Stimulated activated CD4-positive, alpha-beta T cell treated with anti-CD3 and anti-CD28 coated beads, TNF-alpha, amount 100 ng/mL, for 48 hours (primary cell): ENCODE measurements around the gene IL1RAP.

Source experiments
- DNase-seq, 3 donors: peaks; one replicate each; pipeline ENCODE4 v3.0.0-alpha.2; 2020; ENCODE audit warnings: low read depth in 3 of 3

The IL1RAP gene

DNA sequence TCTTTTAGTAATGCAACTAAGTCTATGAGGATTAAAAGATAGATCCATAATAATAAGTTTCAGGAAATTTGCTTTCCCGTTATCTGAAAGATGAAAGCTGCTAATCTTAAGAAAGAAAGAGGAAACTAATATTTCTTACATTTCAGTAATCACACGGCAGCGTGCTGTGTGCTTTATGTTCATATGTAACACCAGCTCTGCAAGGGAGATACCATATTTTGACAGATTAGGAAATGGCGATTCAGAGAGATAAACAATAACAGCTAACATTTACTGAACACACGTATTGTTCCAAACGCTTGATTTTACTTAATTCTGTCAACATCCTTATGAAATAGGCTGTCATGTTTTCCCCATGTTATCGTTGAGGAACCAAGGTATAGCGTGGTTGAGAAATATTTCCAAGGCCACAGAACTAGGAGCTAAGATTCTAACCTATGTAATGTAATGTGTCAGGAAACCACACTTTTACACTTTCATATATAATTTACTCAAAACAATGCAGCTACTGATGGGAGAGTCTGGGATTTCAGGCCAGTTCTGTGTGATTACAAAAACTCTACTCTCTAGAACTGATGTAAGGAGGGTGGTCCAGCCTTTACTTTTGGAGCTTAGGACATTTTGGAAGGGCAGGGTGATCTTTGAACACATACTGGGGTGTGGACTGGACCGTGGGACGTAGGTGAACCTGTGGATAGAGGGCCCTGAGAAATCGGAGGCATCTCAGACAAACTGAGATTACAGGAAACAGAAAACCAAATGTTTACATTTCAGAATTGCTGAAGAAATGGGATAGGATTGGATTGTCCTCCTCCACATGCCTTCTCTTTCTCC is 100.6 kb downstream of the IL1RAP start:
- no peak for DNase-seq

DNA sequence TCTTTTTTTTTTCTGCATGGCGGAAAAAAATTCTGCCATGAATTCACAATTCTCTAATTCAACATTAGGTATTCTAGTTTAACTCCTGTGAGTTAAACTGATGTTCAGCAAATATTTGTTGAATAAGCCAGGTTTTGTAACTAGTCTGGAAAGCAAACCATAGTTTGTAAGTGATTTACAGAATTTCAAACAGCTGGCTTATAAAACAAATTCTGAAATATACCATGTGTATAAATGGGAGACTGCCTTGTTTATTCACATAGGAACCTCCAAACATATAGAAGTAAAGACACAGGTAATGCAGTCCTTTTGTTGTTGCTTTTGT is 101.1 kb downstream of the IL1RAP start:
- DNase-seq, result no peak

- DNase-seq, result no peak
These were observed 101.7 kb downstream of the IL1RAP start for GRCh38 chr3:190615607-190616006.

DNA sequence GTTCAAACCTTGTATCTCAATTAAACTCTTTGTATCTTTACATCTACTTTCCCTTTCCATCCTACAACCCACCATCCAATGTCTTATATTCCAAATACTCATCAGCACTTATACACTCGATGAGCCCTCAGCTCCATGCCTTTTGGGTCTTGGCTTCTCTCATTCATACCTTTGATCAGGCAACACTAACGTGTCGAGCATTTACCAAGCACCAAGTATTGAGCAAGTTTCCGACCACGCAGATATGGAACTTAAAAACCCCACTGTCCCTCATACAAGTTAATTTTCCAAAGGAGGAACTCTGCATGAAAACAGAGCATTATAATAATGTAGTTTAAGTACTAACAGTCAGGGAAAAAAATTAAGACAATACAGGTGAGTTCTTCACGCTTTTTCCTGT is 102.8 kb downstream of the IL1RAP start:
- DNase-seq, result no peak

- DNase-seq, result peak; percentile 12 to 26 (median 22)
These were observed 103.3 kb downstream of the IL1RAP start for GRCh38 chr3:190617185-190617584.

- no peak for DNase-seq
These were observed 104.6 kb downstream of the IL1RAP start for GRCh38 chr3:190618330-190619030.

DNA sequence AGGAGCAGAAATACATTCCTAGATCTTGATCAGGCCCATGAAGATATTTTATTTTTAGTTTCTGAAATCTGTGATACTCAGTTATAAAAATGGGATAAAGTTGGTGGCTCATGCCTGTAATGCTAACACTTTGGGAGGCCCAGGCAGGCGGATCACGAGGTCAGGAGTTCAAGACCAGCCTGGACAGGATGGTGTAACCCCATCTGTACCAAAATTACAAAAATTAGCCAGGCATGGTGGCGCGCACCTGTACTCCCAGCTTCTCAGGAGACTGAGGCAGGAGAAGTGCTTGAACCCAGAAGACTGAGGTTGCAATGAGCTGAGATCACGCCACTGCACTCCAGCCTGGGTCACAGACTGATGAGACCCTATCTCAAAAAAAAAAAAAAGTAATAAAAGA is 105.5 kb downstream of the IL1RAP start:
- no peak for DNase-seq

GRCh38 chr3:190619761-190620160 is 105.9 kb downstream of the IL1RAP start:
- DNase-seq, result no peak

- DNase-seq, result no peak
These were observed 107.2 kb downstream of the IL1RAP start for GRCh38 chr3:190620886-190621608.

DNA sequence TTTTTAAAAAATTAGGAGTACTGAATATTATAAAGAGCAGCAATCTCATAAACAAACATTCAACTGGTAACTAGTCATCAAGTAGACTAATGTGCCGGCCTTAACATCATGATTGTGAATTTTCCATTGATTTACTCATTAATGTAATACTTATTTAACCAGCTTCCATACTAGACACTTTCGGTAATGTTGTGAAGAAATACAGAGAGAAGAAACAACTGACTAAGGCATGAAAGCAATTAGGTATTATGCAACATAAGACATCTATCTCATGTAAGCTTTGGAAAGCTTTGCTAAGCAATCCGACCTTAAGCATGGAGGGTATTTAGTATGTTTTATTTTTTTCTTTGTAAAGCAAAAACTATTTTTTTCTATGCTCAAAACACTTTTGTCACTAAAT is 108.0 kb downstream of the IL1RAP start:
- DNase-seq, result no peak

GRCh38 chr3:190624282-190624681 is 110.4 kb downstream of the IL1RAP start:
- no peak for DNase-seq

DNA sequence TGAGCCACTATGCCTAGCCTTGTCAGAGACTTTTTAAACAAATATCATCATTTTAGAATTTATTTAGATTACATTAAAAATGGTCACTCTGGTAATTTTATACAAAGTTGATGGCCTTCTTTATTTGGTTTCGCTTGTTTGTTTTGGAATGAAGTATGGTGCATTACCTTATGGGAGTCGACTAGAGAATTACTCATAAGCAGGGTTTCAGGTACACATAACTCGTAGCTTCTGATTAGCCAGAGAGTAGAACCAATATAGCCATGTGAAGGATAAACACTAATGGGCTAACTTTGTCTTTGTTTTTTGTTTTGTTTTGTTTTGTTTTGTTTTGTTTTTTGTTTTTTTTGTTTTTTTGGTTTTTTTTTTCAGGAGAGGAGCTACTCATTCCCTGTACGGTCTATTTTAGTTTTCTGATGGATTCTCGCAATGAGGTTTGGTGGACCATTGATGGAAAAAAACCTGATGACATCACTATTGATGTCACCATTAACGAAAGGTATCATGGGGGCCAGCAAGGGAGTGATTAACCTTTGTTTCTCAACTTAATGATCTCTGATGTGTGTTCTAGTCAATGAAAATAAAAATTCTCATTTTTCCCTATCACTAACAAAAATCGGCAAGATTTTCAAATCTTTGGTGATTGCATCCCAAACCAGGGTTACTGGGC is 113.2 kb downstream of the IL1RAP start:
- DNase-seq, result no peak

DNA sequence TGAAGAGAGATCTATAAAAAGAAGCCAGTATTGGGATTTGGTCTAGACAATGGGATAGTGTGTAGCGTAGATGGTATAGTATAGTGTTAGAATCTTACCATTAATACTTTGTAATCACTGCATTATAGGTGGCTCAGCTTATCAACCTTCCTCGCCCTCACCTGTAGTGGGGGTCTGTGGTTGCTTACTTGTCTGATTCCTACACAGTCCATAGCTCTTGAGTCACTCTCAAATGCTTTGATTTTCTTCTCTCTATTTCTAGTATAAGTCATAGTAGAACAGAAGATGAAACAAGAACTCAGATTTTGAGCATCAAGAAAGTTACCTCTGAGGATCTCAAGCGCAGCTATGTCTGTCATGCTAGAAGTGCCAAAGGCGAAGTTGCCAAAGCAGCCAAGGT is 115.2 kb downstream of the IL1RAP start:
- no peak for DNase-seq

DNA sequence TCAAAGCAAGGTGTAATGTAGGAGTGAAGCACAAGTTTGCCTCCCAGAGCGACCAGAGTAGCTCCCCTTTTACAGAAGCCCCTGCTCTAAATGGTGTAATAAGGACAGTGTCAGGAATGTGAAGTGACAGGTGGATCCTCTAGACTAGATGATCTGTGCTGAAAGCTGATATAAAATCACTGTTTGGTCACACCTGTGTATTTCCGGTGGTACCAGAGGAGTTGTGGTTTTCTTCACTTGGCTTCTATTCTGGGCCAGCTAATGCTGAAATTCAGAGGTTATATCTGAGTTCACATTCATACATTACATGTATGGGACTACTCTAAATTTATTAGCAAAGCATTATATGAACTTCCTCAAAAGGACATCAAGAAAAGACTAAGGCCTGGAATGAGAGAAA is 117.4 kb downstream of the IL1RAP start:
- no peak for DNase-seq

DNA sequence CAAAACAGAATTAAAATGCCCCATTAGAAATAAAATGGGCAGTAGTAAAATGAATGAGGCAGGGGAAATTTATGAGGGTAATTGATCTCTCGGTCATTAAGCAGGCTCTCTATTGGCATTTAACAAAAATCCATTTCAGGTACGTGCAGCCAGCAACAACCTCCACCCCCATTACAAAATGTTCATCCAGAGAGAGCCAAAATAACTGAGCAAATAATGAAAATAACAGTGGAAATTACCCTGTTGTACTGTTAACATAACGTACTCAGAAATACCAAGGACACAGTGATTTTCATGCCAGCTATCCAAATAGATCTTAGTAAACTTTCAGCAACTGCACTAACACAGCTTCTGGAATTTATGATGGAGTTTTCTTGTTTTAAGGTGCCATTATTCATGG is 127.7 kb downstream of the IL1RAP start:
- no peak for DNase-seq

DNA sequence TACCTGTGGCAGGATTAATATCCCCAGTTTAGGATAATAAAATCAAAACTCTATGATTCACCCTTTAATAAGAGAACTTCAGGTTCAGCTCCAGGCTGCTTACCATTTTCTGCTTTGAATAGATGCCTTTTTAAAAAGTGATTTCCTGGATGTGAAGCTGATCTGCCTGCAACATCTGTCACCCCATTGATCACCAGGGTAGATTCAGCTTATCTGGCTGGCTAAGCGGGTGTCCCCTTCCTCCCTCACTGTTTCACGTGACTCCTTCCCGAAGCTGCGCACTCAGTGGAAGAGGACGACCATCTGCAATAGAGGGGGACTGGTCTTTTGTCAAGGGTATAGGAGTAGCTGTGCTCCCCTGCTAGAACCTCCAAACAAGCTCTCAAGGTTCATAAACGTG is 128.1 kb downstream of the IL1RAP start:
- no peak for DNase-seq

DNA sequence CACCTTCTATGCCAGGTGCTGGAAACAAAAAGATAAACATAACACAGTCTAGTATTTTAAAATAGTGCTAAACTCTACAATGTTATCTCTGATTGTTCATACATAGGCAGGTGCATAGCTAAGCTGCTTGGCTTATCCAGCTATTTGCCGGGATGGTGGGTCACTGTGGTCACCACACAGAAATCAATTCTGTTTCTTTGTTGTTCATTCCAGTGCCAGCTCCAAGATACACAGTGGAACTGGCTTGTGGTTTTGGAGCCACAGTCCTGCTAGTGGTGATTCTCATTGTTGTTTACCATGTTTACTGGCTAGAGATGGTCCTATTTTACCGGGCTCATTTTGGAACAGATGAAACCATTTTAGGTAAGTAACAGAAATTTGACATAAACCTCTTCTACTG is 130.2 kb downstream of the IL1RAP start:
- DNase-seq, result no peak

DNA sequence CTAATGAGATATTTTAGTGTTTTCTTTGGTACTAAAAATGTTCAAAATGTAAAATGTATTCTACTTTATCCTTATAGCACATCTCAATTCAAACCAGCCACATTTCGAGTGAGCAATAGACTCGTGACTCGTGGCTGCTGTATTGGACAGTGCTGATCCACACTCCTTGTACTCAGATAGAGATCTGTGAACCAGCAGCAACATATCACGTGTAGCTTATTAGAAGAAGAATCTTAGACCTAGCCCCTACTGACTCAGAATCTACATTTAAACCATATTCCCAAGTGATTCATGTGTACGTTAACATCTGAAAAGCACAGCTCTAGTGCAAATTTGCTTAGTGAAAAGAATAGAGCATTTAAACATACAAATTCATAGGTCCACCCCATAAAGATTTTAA is 130.9 kb downstream of the IL1RAP start:
- DNase-seq, result no peak

- no peak for DNase-seq
These were observed 132.1 kb downstream of the IL1RAP start for GRCh38 chr3:190645932-190646460.

- no peak for DNase-seq
These were observed 133.1 kb downstream of the IL1RAP start for GRCh38 chr3:190646996-190647395.

DNA sequence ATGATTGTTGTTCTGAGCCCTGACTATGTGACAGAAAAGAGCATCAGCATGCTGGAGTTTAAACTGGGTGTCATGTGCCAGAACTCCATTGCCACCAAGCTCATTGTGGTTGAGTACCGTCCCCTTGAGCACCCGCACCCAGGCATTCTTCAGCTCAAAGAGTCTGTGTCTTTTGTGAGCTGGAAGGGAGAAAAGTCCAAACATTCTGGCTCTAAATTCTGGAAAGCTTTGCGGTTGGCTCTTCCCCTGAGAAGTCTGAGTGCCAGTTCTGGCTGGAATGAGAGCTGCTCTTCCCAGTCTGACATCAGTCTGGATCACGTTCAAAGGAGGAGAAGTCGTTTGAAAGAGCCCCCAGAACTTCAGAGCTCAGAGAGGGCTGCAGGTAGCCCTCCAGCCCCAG is 142.0 kb downstream of the IL1RAP start:
- DNase-seq, result no peak

DNA sequence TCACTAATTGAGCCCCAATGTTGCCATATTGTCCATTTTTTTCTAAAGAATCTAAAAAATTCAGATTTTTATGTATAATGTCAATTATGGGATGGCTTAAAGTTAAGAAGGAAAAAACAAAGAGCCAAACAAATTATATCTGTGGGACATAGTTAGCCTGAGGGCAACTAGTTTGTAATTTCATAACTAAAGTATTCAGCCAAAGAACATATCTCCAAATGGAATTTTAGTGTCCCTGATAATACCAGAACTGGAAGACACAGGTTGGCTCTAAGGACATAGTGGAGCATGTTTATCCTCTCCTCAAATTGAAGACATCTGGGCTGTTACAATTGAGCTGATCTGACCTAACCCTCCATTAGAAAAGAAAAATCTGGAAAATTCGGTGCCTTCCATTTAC is 144.2 kb downstream of the IL1RAP start:
- no peak for DNase-seq
